ENCODE results near the gene SH3BP4. TPM values are rescaled to one million over a fixed set of nuclear protein-coding genes. Genes with fewer than 3 reads are reported as not detected.

SH3BP4 gene
- total and polyA plus RNA-seq, 4 donors, result 4.1 to 18.4 (median 12.2) TPM

GRCh38 chr2:235024931-235025773, 73.3 kb downstream of the SH3BP4 start:
- no peaks in the 10 kb centered on the region for H3K27me3 ChIP-seq (ENCODE audit: control insufficient read depth in 4 of 4, insufficient read depth in 4 of 4, low read length in 3 of 4)
- H3K4me3 ChIP-seq (ENCODE audit: low read depth in 1 of 3, low read length in 3 of 3), result no peak overlapping the region
- no peak overlapping the region for H3K27ac ChIP-seq (ENCODE audit: low read depth in 1 of 2, low read length in 2 of 2)
- no peaks in the 10 kb centered on the region for H3K9me3 ChIP-seq (ENCODE audit: control insufficient read depth in 4 of 4, low read length in 3 of 4)
- DNase-seq (ENCODE audit: low spot score), result no peak
- TF ChIP-seq REST (IDR thresholded peaks at IDR 0.05), result no peak
- no peak for TF ChIP-seq TAF1 (conservative IDR thresholded peaks at IDR 0.05)
- no peak for TF ChIP-seq HNF4G (IDR thresholded peaks at IDR 0.05)
- no peak for TF ChIP-seq FOXA2 (IDR thresholded peaks at IDR 0.05)
- TF ChIP-seq GABPA (IDR thresholded peaks at IDR 0.05 in 1 of 2, conservative IDR thresholded peaks at IDR 0.05 in 1 of 2), result no peak
- no peak for TF ChIP-seq RAD21 (IDR thresholded peaks at IDR 0.05)
- TF ChIP-seq HNF4A (conservative IDR thresholded peaks at IDR 0.05), result no peak
- no peak for TF ChIP-seq RXRA (IDR thresholded peaks at IDR 0.05)
- TF ChIP-seq YY1 (IDR thresholded peaks at IDR 0.05), result no peak
- H3K9ac ChIP-seq (ENCODE audit: low read depth in 1 of 2, low read length in 2 of 2), result no peak overlapping the region
- WGBS, result 91% methylated on average over 20 of the region's 20 CpGs
- no peaks in the 10 kb centered on the region for H3K36me3 ChIP-seq (ENCODE audit: control insufficient read depth in 4 of 4, insufficient read depth in 3 of 4, low read depth in 1 of 4, low read length in 3 of 4)
- peaks cover 0 to 7% (median 5%) of the 10 kb centered on the region in 4 donors for H3K4me1 ChIP-seq (ENCODE audit: control insufficient read depth in 4 of 4, insufficient read depth in 4 of 4, low read length in 3 of 4)

- peaks cover 0 to 7% (median 5%) of the 10 kb centered on the region in 4 donors for H3K4me1 ChIP-seq (ENCODE audit: control insufficient read depth in 4 of 4, insufficient read depth in 4 of 4, low read length in 3 of 4)
- no peak for DNase-seq (ENCODE audit: low spot score)
- WGBS, result 89% methylated on average over 11 of the region's 11 CpGs
- H3K9ac ChIP-seq (ENCODE audit: low read depth in 1 of 2, low read length in 2 of 2), result no peak overlapping the region
- H3K36me3 ChIP-seq (ENCODE audit: control insufficient read depth in 4 of 4, insufficient read depth in 3 of 4, low read depth in 1 of 4, low read length in 3 of 4), result no peaks in the 10 kb centered on the region
- no peaks in the 10 kb centered on the region for H3K27me3 ChIP-seq (ENCODE audit: control insufficient read depth in 4 of 4, insufficient read depth in 4 of 4, low read length in 3 of 4)
- TF ChIP-seq MAX (IDR thresholded peaks at IDR 0.05) (no peak), FOXA1 (IDR thresholded peaks at IDR 0.05) (no peak)
- no peak overlapping the region for H3K27ac ChIP-seq (ENCODE audit: low read depth in 1 of 2, low read length in 2 of 2)
- H3K4me3 ChIP-seq (ENCODE audit: low read depth in 1 of 3, low read length in 3 of 3), result no peak overlapping the region
- H3K9me3 ChIP-seq (ENCODE audit: control insufficient read depth in 4 of 4, low read length in 3 of 4), result no peaks in the 10 kb centered on the region
Measured at GRCh38 chr2:235025800-235026536, 74.2 kb downstream of the SH3BP4 start.
